GM21576 (cell line): ENCODE data around the gene AIF1.

Source experiments
- ATAC-seq: cut with Tn5 transposase; IDR thresholded peaks from one replicate; pipeline ENCODE4 v1.9.1; 2021; ENCODE audit warnings: mild to moderate bottlenecking, moderate library complexity; ENCODE audit not compliant: unreplicated experiment

The AIF1 gene

DNA sequence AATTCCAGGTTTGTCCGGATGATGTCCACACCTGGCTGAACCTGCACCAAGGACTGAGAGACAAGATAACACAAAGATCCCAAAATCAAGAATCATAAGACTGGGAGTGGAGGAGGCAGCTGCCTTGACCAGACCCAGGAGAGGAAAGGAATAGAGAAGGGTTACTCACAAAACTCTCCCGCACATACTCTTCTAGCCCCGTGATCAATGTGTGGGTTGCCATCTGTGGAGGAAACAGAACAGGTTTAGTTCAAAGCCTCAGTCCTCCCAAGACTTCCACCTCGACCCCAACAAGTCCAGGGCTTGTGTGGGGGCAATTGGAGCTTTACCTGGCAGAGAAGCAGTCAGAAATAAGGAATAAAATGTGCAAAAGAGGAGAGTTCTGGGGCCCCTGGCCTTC, 26.3 kb downstream of the AIF1 start:
- no peak for ATAC-seq

DNA sequence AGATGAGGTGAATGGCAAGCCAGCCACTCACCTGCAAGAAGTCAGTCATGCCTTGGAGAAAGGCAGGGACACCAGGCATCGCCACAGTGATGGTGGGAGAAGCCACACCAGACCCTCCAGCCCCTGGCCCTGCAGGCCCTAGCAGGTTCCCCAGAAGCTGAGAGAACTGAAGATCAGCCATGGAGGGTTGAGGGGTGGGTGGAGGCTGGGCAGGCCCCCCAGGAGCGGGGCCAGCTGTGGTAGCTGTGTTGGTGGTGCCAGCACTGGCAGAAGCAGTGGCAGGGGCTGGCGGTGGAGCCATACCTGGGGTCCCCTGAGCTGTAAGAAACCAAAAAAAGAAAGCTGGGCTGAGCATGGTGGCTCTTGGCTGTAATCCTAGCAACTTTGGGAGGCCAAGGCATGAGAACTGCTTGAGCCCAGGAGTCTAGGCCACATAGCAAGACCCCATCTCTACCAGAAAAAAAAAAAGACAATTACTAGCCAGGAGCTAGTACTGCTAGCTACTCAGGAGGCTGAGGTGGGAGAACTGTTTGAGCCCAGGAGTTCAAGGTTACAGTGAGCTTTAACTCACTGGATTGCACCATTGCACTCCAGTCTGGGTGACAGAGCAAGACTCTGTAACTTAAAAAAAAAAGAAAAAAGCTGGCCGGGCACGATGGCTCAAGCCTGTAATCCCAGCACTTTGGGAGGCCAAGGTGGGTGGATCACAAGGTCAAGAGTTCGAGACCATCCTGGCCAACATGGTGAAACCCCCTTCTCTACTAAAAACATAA, 27.9 kb downstream of the AIF1 start:
- no peak for ATAC-seq

DNA sequence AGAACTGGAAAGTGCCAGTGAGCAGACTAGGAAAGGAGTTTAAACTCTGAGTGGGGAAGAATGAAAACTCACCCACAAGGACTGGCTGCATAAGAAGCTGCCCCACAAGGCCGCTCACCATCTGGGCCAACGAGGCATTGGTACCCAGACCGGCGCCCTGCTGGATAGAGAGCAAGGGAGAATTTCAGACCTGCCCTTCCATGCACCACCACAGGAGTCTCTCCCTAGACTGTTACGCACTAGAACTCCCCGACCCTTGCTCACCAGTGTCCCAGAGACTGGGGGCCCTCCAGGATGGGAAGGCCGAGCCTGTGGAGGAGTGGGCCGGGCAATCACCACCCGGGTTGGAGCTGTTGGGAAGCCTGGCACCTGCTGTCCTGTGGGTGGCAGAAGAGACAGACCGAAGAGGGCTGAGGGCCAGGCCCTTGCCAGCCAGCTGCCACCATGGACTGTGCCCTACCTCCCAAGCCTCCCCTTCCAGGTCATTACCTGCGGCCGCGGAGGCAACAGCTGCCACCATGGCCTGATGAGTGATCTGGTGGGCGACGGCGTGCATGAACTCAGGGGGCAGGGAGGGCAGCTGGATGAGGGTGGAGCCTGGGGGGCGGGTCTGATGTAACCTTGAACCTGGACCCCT, 28.9 kb downstream of the AIF1 start:
- ATAC-seq = no peak

DNA sequence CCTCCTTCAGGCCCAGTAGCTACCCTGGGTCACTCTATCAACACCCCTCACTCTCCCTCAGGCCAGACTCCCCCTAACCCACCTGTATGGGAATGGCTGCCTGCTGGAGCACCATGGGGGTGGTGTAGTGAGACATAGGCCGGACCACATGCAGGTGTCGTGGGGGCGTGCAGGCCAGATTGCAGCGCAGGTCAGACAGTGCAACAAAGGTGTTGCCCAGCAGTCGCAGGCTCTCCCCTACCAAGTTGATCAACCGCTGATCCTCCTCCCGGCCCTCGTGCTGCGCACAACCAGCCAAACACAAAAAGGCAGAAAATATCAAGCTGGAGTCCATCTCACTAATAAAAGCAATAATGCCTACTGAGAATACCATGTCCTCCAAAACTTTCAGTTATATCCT, 30.3 kb downstream of the AIF1 start:
- ATAC-seq = no peak

DNA sequence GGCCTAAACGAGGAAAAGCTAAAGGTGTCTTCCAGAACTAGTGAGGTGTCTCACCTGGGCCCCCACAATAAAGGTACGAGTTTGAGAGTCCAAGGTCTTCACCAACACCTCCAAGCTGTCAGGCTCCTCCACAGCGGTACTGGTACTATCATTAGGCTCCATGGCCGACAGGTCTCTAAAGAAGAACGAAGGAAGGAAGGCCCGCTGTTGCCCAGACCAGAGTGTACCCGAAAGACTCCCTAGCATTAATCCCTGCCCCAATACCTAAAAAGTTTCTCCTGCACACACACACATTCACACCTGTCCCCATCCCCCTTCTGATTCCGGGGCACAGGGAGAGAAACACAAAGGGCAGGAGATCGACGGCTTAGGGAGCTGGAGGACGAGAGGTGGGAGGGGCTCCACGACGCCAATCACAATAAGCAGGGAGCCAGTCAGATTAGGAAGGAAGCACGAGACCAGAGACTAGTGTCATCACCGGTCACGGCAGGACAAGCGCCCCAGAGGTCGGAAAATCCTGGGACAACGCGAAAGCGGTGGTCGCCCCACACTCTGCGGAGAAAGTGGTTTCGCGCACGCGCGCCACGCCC, 36.7 kb downstream of the AIF1 start:
- ATAC-seq = peak; percentile 24

DNA sequence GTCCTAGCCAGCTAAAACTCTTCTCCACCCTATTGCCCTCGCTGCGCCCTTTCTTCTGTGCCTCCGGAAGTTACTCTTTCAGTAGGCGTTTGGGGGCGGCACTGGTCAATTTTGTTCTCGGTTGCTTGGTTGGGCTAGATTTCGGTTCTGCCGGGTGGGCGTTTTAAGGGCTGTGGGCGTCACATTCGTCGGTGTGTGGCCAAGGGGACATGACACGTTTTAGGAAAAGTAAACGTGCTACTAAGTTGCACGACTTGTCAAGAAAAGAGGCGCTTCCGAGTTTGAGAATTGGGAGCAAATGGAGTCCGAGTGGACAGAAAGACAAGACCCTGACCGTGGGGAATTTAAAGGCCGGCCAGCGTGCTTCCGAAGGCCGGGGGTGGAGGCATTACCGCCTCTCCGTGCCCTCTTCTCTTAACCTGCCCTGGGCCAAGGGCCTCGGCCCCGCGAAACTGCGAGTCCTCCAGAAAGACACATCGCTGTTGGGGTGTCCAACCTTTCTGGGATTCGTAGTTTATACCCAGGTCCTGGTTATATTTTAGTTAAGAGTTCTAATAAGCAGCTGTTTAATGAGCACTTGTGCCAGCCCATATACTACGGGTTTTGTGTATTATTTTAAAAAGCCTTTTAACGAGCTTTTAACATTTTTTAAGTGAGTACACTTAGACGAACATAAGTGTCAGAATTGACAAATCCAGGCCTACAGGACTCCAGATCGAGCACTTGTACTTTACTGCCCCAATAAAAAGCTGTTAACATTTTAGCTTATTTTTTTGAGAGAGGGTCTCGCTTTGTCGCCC, 38.1 kb downstream of the AIF1 start:
- ATAC-seq = peak; percentile 61

DNA sequence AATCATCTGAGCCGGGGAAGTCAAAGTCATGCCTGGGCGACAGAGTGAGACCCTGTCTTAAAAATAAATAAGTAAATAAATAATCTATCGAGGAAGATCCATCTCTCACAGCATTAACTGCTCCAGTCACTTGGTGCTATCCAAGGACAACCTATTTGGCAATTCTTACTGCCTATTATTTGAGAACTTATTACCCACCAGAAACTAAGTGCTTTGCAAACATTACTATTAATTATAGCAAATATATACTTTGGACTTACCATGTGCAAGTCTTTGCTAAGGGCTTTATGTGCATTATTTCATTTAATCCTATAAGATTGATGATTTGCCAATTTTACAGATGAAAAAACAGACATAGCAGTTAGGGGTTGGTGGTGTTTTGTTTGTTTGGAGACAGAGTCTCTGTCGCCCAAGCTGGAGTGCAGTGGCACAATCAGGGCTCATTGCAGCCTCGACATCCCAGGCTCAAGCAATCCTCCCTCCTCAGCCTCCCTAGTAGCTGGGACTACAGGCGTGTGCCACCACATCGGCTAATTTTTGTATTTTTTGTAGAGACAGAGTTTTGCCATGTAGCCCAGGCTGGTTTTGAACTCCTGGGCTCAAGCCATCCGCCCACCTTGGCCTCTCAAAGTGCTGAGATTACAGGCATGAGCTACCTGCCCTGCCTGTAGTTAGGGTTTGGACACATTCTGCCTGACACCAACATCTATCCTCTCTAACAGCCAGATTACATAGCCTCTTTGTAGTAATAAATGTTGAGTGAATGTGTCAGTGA, 39.7 kb downstream of the AIF1 start:
- no peak for ATAC-seq

DNA sequence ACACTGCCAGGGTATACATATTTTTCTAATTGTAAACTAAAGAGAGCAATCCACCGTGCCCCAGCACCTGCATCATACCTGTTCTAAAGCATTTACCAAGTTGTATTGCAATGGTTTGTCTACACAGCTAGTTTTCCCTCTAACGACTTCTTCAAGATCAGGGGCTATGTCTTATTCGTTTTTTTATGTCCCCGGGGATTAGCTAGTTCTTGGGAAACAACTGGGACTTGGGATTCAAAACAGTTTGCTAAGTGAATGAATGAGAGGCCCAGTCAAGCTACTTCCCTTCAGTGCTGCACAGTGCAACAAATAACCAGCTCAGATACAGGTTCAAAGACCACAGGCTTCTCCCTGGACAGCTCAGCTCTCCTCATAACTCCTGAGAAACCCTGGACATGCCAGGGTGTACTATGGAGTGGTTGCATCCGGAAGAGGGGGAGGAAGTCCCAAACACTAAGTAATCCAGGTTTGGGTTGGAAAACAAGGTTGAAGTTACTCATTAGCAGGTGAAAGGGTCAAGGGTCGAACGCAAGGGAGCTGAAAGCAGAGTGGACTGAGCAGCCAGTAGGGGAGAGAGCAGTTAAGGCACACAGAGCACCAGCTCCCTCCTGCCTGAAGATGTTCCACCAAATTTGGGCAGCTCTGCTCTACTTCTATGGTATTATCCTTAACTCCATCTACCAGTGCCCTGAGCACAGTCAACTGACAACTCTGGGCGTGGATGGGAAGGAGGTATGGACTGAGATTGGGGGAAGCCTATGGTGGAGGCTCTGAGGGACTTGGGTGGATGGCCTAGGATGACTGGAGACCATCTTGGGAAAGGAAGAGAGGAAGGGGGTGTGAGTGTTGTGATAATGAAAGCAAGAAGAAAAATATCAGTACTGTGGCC, 40.6 kb downstream of the AIF1 start, which contains the start of gene APOM:
Gene APOM (plus strand): TSS at position 546 of the 889 bp plus-strand sequence. CDS start 73 bp downstream, at position 619.
- ATAC-seq = no peak

DNA sequence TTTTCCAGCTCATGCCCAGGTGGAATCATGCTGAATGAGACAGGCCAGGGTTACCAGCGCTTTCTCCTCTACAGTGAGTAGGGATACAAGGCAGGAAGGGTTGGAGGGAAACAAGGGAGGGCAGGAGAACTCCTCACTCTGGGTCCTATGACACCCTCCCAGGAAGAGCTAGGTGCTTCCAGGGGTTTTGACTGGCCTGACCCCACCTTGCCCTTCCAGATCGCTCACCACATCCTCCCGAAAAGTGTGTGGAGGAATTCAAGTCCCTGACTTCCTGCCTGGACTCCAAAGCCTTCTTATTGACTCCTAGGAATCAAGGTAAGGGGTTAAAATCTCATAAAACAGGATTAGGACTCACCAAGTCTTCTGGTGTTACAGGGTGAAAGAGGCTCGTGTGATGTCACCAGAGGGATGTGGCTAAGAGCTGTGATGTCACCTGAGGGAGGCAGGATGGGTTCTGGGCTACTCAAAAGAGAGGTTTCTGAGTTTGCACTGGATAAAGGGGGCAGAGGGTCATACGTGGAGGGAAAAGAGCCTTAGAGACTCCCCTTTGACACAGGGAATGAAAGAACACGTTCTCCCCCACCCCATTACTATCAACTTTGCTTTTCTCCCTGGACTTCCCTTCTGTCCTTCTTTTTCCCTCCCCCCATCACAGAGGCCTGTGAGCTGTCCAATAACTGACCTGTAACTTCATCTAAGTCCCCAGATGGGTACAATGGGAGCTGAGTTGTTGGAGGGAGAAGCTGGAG, 42.5 kb downstream of the AIF1 start:
- no peak for ATAC-seq

DNA sequence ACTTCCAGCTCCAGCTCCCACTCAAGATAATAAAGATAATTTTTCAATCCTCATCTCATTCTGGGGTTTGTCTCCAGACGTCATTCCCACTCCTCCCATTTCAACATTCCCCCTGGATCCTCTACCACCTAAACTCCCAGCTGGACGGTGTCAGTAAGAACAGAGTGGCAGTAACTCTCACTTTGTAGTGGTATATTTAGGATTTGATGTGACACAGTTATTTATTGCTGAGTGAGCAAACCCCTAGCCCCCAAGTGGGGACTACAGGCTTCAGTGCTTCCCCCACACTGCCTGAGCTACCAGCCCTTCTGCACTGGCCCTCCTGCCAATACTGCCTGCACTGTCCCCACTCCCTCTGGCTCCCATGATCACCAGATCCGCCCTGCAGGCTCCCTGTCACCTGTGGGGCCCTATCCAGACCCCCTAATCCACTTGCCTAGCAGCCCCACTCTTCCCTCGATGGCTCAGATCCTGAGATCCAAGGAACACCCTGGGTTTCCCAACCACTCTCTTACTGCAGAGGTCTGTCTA, 43.2 kb downstream of the AIF1 start:
- ATAC-seq = no peak

DNA sequence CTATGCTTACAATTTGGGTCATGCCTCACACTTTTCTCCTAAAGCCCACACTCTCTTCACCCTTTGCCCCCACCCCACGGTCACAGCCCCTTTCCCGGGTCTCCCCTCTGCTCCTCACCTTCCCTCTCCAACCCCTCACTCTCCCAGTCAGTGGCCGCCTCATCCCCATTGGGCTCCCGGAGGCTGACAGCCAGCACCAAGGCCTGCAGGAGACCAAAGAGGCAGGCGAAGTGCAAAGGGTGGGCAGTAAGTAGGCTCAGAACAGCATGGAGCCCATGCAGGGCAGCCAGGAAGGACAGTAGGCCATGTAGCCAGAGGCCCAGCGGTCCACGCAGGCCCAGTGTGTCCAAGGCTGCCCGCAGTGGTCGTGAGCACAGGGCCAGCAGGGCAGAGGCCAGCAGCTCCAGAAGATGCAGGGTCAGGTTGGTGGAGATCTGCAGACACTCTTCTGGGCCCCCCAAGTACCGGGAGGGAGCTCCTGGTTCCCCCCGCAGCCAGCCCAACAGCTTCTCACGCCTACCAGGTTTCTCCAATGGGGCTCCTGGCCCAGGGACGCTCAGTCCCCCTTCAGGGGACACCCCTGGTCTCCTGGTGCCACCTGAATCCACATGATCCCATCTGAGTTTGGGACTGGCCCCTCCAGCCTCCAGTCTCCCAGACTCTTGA, 44.1 kb downstream of the AIF1 start:
- ATAC-seq = no peak

DNA sequence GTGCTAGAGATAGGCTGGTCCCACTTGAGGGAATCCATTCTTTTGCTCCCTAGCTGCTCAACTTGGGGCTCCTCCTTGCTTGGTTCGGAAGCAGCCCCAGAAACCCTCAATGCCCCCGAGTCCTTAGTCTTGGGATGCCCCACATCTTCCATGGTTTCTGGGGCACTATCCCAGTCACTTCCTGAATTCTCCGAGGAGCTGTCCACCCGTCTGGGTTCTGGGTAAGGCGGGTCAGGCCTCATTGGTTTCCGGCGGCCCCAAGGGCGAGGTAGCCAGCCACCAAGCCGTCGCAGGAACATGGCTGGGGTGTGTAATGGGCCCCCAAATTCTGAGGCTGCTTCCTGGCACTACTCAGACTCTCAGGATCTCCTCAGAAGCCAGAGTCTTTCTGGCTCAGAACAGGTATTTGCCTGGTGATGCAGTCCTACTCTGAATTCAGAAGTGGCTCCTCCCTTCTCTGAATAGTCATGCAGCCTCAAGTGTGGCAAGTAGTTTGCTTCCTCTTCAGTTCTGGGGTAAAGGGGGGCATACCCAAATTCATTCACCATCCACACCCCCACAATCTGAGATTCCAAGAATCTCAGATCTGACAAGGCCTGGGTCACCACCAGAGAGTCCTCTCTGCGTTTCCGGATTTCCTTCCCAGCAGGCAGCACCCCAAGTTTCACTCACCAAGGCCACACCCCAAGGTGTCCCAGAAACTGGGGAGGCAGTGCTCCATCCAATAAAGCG, 44.8 kb downstream of the AIF1 start:
- ATAC-seq = no peak

DNA sequence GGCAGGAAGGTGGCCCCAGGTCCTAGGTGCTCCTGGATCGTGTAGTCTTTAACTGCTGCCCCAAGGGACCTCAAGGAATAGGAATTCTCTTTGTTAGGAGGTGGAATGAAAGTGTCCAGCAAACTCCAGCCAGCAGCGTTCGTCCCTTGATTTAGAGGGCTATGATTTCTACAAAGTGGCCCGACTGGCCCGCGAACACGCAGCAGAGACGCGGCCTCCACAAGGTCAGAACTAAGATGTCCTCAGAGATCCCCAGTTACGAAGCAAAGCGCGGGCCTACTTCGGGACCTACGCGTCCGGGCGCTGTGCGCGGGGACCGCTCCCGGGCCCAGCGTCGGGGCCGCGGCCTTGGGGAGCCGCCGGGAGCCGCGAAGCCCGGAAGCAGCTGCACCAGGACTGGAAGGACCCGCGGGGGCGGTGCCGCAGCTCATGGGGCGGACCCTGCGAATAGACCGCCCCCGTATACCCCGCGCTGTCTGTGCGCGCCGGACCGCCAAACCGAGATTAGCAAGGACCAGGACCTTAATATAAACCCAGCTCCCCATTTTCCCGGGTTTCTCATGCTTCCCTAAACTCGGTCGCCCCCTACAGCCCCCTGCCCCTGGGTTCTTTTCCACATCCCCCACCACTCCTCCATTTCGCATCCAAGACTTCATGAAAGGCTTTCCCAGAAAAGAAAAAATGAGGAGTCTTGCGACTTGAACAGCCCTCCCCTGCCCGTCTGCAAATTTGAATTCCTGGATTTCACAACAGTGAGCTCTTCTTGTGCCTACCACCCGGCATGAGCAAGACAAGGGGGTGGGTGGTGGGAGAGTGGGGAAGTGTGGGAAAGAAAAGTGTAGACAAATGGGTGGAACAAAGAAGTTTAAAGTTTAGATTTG, 45.6 kb downstream of the AIF1 start, which contains the start of gene C6orf47:
Gene C6orf47 (minus strand): TSS at position 398 of the 881 bp plus-strand sequence. CDS start 831 bp downstream, outside the sequence.
- peak; percentile 45 for ATAC-seq

DNA sequence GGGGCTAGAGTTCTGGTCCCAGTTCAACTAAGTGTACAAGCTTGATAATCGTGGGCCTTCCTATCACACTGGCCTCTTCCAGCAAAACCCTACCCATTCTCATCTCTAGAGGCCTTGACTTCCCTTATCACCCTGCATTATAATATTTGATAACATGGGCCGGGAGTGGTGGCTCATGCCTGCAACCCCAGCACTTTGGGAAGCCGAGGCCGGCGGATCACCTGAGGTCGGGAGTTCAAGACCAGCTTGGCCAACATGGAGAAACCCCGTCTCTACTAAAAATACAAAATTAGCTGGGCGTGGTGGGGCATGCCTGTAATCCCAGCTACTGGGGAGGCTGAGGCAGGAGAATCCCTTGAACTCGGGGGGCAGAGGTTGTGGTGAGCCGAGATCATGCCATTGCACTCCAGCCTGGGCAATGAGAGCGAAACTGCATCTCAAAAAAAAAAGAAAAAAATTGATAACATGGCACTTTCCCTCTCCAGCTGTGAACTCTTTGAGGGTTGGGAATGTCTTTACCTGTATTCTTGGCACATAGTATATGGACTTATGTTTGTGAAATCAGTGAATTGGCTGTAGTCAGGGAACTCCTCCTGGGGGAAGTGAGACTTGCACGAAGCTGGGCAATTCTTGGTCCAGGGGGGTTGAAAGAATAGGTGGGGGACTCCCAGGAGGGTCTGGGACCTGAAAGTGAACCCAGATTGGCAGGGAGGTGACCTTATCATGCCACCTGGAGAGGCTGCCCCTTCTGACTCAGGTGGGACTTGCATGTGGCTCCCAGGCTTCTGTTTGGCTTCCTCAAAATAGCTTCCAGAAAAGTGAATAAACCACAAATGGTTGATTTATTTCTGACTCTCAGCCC, 46.5 kb downstream of the AIF1 start:
- ATAC-seq = no peak

DNA sequence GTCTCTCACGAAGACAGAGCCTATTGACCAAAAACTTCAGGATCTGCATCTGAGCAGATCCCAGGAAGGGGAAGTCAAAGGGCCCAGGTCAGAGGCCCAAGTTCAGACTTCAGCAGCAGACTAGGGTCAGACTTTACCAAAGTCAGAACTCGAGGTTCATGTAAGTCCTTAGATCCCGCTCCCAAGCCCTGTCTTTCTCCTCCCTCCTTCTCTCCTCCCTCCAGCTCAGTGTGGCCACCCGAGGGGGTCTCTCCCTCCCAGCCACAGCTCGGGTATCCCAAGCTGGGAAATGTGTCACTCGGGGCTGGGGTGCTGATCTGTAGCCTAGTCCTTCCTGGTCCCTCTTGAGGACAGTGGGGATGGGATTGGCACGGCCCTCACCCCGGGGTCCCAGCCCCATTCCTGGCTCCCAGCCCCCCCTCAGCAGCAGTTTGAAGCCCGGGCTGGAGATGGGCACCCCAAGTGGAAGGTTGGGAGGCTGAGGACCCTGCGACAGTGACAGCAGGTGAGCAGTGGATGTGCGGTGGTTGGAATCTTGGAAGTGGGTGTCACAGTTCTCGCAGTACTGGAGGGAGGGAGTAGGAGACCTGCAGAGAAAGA, 47.2 kb downstream of the AIF1 start:
- ATAC-seq = no peak
